Activated CD4-positive, CD25-positive, alpha-beta regulatory T cell (primary cell): ENCODE measurements around the gene CCL11.

Source experiments
- DNase-seq, 4 experiments: peaks; one replicate each; lab custom pipeline; 2025; lab: John Stamatoyannopoulos, UW

The CCL11 gene

DNA sequence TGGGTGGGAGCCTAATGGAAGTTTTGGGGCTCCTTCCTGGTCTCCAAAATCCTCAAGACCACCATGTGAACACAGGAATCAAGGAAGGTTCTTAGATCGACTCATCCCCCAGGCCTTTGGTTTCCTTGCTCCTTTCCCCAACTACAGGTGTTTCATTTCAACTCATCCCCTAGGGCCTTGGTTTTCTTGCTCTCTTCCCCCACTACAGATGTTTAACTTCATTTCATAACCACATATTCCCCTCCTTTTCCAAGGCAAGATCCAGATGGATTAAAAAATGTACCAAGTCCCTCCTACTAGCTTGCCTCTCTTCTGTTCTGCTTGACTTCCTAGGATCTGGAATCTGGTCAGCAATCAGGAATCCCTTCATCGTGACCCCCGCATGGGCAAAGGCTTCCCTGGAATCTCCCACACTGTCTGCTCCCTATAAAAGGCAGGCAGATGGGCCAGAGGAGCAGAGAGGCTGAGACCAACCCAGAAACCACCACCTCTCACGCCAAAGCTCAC, at the start of gene CCL11:
Gene CCL11, plus strand, starts transcription at position 457 of the 507 bp plus-strand sequence. CDS start 67 bp downstream, outside the sequence.
- no peak for DNase-seq

DNA sequence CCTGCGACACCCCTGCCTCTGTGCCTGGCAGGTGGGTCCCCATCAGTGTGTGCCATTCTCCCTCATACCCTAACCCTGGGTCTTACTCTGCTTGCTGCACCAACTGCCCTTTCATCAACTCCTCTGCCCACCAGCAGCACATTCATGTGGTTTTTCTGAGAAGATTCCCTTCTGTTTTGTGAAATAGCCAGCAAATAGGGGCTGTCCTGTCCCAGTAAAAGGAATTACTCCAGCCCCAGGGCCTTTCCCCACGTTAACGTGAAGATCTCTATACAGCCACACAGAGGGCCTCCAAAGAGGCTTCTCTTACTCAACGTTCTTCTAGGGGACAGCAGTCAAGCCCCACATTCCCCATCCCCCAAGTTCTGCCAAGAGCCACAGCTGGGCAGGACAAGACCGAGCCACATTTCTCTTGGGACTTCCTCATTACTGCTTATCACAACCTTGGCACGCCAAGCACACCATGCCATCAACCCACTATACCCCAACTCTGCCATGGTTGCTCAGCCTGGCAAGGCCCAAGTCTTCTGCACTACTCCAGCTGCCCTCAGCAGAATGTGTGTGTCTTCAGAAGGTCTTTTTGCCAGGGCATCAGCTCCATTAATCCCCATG, 49.2 kb upstream of the CCL11 start:
- DNase-seq, result no peak

GRCh38 chr17:34237458-34237857, 48.1 kb upstream of the CCL11 start:
- no peak for DNase-seq

- DNase-seq, result no peak
Measured at GRCh38 chr17:34241062-34241461, 44.5 kb upstream of the CCL11 start.

DNA sequence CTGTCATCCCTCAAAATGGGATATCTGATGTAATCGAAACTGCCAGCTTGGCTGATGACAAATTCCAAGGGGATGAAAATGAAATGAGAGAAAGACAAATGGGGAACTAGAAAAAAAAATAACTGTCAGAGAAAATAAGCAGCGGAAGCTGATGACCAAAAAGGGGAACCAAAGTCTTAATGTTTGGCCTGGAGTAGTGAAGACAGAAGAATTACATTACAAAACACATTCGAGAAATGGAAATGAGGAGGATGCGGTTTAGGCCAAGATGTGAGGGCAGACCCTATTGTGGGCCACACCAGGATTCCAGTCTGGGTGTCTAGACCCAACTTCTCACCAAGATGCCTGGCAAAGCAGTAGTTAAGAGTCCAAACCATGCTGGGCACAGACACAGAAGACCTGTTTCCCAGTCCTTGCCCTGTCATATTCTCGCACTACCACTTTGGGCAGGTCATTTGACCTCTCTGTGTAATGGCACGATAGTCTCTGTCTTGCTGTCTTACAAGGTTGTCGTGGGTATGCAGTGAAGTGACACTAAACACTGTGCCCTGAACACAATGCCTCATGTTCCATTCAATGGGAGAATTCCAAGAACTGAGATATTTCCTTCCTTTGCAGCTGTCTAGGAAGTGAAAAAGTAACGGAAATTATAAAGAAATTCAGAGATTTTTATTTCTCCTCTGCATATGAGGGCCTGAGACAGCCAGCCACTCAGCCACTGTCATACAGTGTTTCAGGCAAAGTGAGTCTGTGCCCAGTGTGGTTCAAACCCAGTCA, 42.8 kb upstream of the CCL11 start:
- DNase-seq, result no peak

GRCh38 chr17:34243364-34244320, 41.9 kb upstream of the CCL11 start:
- DNase-seq, result no peak

DNA sequence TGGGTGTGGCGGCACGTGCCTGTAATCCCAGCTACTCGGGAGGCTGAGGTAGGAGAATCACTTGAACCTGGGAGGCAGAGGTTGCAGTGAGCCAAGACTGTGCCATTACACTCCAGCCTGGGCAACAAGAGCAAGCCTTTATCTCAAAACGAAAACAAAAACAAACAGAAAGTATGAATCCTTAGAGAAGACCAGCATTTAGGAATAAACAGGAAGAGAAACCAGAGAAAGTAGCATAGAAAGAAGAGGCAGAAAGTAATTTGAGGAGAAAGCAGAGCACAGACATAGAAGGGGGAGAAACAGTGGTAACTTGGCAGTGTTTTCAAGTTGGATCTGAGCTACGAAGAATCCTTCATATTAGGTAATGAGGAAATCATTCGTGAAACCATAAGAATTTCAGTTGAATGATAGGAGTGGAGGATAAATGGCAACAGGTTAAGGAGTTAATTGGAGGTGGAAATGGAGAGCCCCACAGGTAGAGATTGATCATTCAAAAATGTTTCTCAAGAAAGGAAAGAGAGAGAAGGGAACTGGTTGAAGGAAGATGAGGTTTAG, 40.1 kb upstream of the CCL11 start:
- DNase-seq, result no peak

GRCh38 chr17:34246446-34246845, 39.1 kb upstream of the CCL11 start:
- DNase-seq, result no peak

- DNase-seq, result no peak
Measured at GRCh38 chr17:34246881-34247280, 38.7 kb upstream of the CCL11 start.

- no peak for DNase-seq
Measured at GRCh38 chr17:34248511-34249024, 37.0 kb upstream of the CCL11 start.

- no peak for DNase-seq
Measured at GRCh38 chr17:34249061-34249460, 36.5 kb upstream of the CCL11 start.

- no peak for DNase-seq
Measured at GRCh38 chr17:34249478-34249877, 36.1 kb upstream of the CCL11 start.

DNA sequence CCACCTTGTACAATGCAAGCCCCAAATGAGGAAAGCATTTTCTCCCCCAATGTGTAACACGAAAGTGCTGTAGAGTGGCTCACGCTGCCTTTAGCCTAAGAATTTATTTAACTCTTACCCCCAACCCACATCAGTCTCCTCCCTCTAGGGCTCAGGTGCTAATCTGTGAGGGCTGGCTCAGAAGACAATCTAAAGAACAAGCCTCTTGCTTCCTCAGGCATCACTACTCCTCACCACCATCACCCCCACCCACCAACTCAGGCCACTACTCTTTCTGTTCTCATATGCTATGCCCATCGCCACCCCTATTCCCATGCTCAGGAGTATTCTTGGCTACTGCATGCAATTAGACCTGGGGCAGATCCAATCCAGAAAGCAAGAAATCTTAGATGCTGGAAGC, 34.4 kb upstream of the CCL11 start:
- DNase-seq, result no peak

DNA sequence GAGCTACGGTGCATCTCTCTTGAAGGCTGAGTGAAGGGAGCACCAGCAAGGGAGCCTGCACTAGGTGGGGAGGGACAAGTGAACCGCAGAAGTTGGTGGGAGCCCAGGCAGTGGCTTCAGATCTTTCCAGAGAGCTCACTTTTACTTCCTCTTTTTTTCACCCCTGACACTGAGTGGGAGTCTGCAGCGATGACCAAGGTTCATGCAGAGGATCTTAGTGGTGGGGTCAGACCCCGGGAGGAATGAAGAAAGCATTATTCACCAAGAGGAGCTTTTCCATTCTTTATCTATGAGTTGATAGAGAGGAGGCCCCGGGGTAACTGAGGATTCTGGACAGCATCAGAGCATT, 33.5 kb upstream of the CCL11 start:
- DNase-seq, result no peak

GRCh38 chr17:34252444-34253138, 33.0 kb upstream of the CCL11 start:
- no peak for DNase-seq

DNA sequence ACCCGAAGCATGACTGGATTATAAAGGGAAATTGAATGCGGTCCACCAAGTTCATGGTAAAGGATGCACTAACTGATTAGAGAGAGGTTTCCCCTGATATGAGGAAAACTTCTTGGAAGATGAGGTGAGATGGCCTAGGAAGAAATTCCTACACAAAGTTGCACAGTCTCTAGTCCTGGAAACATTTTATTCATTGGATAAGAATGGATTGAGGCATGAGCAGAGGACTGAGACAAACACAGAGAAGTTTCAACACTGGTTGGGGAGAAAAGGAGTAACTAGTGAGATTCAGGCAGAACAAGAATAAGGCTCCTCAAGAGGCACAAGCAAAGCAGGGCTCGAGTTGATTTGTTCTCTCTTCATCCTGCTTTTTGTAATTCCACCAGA, 32.4 kb upstream of the CCL11 start:
- DNase-seq, result no peak

DNA sequence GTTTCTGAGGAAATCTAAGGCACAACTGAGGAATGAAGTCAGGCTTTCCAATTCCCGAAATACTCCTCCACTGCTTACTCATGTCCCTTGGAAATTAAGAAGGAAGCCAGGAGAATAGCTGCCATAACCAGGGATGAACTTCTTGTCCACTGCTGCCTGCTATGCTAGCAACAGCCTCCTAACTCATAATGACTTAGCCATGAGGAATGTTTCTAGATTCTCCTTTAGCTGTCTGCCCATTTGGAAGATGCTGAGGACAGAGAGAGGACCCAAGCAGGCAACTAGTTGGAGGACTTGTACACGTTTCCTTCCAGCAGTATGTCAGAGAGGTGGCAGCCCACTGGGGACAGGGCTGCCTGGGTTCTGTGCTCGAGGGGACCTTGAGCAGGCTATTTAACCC, 31.4 kb upstream of the CCL11 start:
- DNase-seq, result no peak

DNA sequence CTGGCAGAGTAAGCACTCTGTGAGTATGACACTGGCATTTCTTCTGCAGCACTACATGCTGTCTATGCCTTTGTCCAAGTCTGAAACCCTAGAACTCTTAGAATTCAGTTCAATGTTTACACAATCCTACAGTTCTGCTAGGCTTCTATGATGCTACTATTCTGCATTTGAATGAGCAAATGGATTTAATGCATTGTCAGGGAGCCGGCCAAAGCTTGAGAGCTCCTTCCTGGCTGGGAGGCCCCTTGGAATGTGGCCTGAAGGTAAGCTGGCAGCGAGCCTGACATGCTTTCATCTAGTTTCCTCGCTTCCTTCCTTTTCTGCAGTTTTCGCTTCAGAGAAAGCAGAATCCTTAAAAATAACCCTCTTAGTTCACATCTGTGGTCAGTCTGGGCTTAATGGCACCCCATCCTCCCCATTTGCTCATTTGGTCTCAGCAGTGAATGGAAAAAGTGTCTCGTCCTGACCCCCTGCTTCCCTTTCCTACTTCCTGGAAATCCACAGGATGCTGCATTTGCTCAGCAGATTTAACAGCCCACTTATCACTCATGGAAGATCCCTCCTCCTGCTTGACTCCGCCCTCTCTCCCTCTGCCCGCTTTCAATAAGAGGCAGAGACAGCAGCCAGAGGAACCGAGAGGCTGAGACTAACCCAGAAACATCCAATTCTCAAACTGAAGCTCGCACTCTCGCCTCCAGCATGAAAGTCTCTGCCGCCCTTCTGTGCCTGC, 30.7 kb upstream of the CCL11 start, which contains the start of gene CCL2:
Gene CCL2, plus strand, starts transcription at position 635 of the 730 bp plus-strand sequence. Its CDS starts 65 bp downstream, at position 700.
- no peak for DNase-seq

GRCh38 chr17:34255381-34255732, 30.2 kb upstream of the CCL11 start:
- no peak for DNase-seq

DNA sequence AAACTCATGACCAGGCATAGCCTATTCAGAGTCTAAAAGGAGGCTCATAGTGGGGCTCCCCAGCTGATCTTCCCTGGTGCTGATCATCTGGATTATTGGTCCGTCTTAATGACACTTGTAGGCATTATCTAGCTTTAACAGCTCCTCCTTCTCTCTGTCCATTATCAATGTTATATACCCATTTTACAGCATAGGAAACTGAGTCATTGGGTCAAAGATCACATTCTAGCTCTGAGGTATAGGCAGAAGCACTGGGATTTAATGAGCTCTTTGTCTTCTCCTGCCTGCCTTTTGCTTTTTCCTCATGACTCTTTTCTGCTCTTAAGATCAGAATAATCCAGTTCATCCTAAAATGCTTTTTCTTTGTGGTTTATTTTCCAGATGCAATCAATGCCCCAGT, 29.7 kb upstream of the CCL11 start:
- DNase-seq, result no peak
